Measurements from ENCODE around the gene STX19.
"Not testable (repeated sequence)": the region's sequence is repeated elsewhere in the genome, so short reads cannot be mapped to it uniquely, and the experiment has no call there.

The STX19 gene

DNA sequence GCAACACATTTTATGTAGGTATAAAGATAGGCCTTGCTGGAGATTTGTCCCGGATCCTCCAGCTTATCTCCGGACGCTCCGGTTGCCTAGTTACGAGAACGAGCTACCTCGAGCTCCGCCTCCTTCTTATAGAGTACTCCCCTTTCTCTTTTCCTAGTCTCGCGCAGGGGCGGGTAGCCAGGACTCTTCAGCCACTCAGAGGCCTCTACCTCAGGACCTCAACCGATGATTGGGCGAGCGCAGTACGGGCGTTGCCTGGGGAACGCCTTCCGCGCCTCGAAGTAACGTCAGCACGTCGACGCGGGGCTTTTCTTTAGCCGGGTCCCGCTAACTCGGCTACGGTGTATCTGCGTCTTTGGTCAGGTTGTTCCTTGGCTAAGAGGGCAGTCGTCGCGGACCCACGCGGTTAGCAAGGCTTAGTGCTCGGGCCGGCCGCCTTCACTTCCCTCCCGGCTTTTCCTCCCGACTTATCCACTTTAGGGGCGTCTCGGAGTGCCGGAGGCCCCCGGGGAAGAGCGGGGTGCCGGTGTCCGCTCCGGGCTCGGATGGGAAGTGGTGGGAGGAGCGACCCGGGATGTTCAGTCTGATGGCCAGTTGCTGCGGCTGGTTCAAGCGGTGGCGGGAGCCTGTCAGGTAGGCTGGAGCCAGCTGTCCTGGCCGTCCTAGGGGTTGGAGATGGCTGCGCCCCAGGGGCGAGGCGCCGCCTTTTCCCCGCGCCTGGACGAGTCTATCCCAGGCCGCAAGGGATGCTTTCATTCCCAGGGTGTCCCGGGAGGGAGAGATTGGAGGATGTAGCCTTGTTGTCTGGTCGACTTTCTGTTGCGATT lies 48.3 kb downstream of the STX19 start, which contains the start of gene ARL13B:
Gene ARL13B, plus strand, starts transcription at position 306 of the 827 bp plus-strand sequence. Its CDS starts 269 bp downstream, at position 575.
- peak; percentile 85 for TF ChIP-seq POLR2A (IDR thresholded peaks at IDR 0.05; ENCODE audit: low read depth, low read length)
- peak; percentile 85 for DNase-seq (ENCODE audit: insufficient read length, low spot score)
- peak; percentile 100 for FAIRE-seq

DNA sequence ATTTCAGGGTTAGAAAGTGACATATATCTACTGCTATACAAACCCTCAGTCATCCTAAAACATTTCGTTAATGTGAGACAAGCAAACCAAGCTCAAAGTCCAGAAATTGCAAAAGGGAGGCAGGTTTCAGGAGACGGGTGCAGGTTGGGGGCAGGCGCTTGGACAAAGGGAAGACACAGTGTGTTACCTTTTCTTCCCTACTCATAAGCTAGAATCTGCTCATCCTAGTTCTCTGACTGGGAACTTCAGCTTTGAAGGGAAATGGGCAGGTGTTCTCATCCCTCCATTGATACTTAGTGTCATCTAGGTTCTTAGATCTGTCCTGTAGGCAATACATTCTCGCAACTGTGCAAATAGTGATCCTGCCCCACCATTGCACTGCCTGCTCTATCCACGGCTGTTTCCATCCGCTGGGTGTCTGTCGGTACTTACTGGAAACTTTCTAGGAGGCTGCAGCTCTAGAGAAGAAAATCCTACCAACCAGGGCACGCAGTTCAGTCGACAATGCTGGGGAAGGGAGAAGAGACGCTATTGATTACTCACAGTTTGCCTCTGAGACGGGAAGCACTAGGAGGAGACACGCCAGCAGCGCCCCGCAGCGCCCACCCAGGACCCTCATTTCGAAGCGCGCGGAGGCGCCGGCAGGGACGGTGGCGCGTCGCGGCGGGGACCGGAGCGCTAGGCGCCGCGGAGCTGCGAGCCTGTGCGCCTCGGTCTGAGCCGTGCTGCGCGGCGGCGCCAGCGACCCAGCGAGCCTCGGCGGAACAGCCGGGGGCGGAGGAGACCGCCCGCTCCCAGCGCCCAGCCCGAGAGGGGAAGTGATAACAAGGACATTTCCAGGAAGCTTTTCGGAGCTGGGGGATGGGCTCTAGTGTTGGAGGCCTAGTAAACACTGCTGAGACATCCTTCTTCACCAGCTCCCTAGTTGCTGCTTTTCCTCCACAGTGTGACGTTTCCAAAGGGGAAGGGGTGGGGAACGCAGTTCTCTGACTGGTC lies 55.0 kb downstream of the STX19 start, which contains the start of gene PROS1:
Gene PROS1, minus strand, starts transcription at position 766 of the 996 bp plus-strand sequence. Its CDS starts 147 bp downstream, at position 619.
- FAIRE-seq, result peak; percentile 95
- DNase-seq (ENCODE audit: insufficient read length, low spot score), result peak; percentile 42
- TF ChIP-seq POLR2A (IDR thresholded peaks at IDR 0.05; ENCODE audit: low read depth, low read length), result peak; percentile 58

DNA sequence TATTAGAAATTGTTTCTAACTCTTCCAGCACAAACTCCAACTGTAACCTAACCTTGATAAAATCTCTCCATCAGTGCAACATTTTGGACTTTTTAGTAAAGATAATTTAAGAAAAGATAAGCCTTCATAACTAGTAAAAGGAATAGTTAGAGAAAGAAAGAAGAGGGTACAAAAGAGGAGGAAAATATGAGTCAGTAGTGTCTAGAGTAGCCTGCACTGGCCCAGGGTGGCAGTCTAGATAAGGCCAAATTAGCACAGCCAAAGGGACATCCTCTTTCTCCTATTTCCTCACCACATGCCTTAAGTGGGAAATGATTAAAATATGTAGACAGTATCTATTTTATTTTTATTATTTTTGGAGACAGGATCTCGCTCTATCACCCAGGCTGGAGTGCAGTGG lies 58.4 kb downstream of the STX19 start:
- DNase-seq (ENCODE audit: insufficient read length, low spot score) (no peak), FAIRE-seq (no peak)
- TF ChIP-seq POLR2A (IDR thresholded peaks at IDR 0.05; ENCODE audit: low read depth, low read length), result no peak

DNA sequence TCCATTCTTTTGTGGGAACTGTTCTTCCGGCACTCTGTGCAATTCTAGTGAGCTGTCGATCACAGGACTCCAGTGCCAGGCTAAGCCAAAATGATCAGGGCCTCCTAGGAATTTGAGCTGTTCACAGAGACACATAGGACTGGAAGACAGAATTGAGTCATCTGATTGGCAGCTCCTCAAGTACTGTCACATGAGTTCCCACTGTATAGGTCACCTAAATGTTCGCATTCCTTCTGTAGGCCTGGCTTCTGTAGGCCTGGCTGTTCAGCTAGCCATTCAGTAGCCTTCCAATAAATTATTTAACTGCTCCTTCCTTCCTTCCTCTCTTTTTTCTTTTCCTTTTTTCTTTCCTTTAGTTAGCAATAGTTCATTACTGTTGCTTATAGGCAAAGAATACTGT lies 59.0 kb downstream of the STX19 start:
- no peak for TF ChIP-seq POLR2A (IDR thresholded peaks at IDR 0.05; ENCODE audit: low read depth, low read length)
- no peak for FAIRE-seq
- DNase-seq (ENCODE audit: insufficient read length, low spot score), result peak; percentile 19

DNA sequence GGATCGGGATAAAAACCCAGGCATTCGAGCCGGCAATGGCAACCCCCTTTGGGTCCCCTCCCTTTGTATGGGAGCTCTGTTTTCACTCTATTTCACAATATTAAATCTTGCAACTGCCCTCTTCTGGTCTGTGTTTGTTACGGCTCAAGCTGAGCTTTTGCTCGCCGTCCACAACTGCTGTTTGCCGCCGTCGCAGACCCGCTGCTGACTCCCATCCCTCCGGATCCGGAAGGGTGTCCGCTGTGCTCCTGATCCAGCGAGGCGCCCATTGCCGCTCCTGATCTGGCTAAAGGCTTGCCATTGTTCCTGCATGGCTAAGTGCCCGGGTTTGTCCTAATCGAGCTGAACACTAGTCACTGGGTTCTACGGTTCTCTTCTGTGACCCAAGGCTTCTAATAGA lies 63.3 kb downstream of the STX19 start:
- FAIRE-seq; DNase-seq (ENCODE audit: insufficient read length, low spot score): not testable (repeated sequence)

Measured in H54 (cell line).